ENCODE results near the gene CDC42BPG. TPM values are rescaled to one million over a fixed set of nuclear protein-coding genes. Genes with fewer than 3 reads are reported as not detected.

The CDC42BPG gene
- total and polyA plus RNA-seq, 2 of the 8 experiments (the other 6 are each of a cell fraction or from before 2014, with no cell fraction given): 3.7 to 10.6 TPM

- no peak for TF ChIP-seq EGR1 (IDR thresholded peaks at IDR 0.05; ENCODE audit: borderline replicate concordance, low read depth, low read length)
- TF ChIP-seq ZNF274 (IDR thresholded peaks at IDR 0.05; ENCODE audit: borderline replicate concordance, extremely low read depth, low read length): no peak
- TF ChIP-seq CHD2 (IDR thresholded peaks at IDR 0.05; ENCODE audit: low read length): no peak
- TF ChIP-seq RAD21 (IDR thresholded peaks at IDR 0.05 in 1 of 2, conservative IDR thresholded peaks at IDR 0.05 in 1 of 2; ENCODE audit: low read depth in 2 of 2, low read length in 2 of 2): no peak
- TF ChIP-seq KDM1A (IDR thresholded peaks at IDR 0.05; ENCODE audit: borderline replicate concordance, low read length): no peak
- no peak for TF ChIP-seq GTF2F1 (IDR thresholded peaks at IDR 0.05; ENCODE audit: borderline replicate concordance, low read depth, low read length)
- no peak for TF ChIP-seq POU5F1 (IDR thresholded peaks at IDR 0.05; ENCODE audit: low read depth, low read length)
- TF ChIP-seq HDAC6 (IDR thresholded peaks at IDR 0.05; ENCODE audit: low read depth, low read length): no peak
- no peak for TF ChIP-seq RFX5 (IDR thresholded peaks at IDR 0.05; ENCODE audit: borderline replicate concordance, low read depth, low read length)
- no peak for TF ChIP-seq YY1 (IDR thresholded peaks at IDR 0.05; ENCODE audit: low read depth, low read length)
Observed at GRCh38 chr11:64848214-64848825, 3.9 kb upstream of the CDC42BPG start (continued).
